ENCODE data around the gene HORMAD2. TPM values are rescaled to one million over a fixed set of nuclear protein-coding genes. Genes with fewer than 3 reads are reported as not detected.
"Not testable (repeated sequence)": the region's sequence is repeated elsewhere in the genome, so short reads cannot be mapped to it uniquely, and the experiment has no call there.

The HORMAD2 gene
- polyA plus RNA-seq, 4 donors = 0.10 TPM; not detected in 3

GRCh38 chr22:30054764-30055069 lies 25.5 kb upstream of the HORMAD2 start:
- DNase-seq (ENCODE audit: low read depth in 4 of 4, low spot score in 3 of 4) = no peak

- DNase-seq (ENCODE audit: low read depth in 4 of 4, low spot score in 3 of 4) = no peak
Observed at GRCh38 chr22:30056015-30056414, 24.2 kb upstream of the HORMAD2 start.

GRCh38 chr22:30057375-30057774 lies 22.9 kb upstream of the HORMAD2 start:
- DNase-seq (ENCODE audit: low read depth in 4 of 4, low spot score in 3 of 4) = no peak

- DNase-seq (ENCODE audit: low read depth in 4 of 4, low spot score in 3 of 4) = not testable (repeated sequence)
Observed at GRCh38 chr22:30059346-30060020, 20.8 kb upstream of the HORMAD2 start.

GRCh38 chr22:30061094-30061493 lies 19.2 kb upstream of the HORMAD2 start:
- not testable (repeated sequence) for DNase-seq (ENCODE audit: low read depth in 4 of 4, low spot score in 3 of 4)

- no peak for DNase-seq (ENCODE audit: low read depth in 4 of 4, low spot score in 3 of 4)
Observed at GRCh38 chr22:30062259-30062658, 18.0 kb upstream of the HORMAD2 start.

- DNase-seq (ENCODE audit: low read depth in 4 of 4, low spot score in 3 of 4) = no peak
Observed at GRCh38 chr22:30062950-30063349, 17.3 kb upstream of the HORMAD2 start.

- DNase-seq (ENCODE audit: low read depth in 4 of 4, low spot score in 3 of 4) = no peak
Observed at GRCh38 chr22:30064172-30064571, 16.1 kb upstream of the HORMAD2 start.

- DNase-seq (ENCODE audit: low read depth in 4 of 4, low spot score in 3 of 4) = no peak
Observed at GRCh38 chr22:30073743-30074142, 6.5 kb upstream of the HORMAD2 start.

- DNase-seq (ENCODE audit: low read depth in 4 of 4, low spot score in 3 of 4) = no peak
Observed at GRCh38 chr22:30074147-30074546, 6.1 kb upstream of the HORMAD2 start.

GRCh38 chr22:30074994-30075393 lies 5.3 kb upstream of the HORMAD2 start:
- DNase-seq (ENCODE audit: low read depth in 4 of 4, low spot score in 3 of 4) = no peak

GRCh38 chr22:30077279-30077880 lies 2.9 kb upstream of the HORMAD2 start:
- no peak for DNase-seq (ENCODE audit: low read depth in 4 of 4, low spot score in 3 of 4)

- DNase-seq (ENCODE audit: low read depth in 4 of 4, low spot score in 3 of 4) = no peak
Observed at GRCh38 chr22:30078320-30079311, 1.6 kb upstream of the HORMAD2 start.

- no peak for DNase-seq (ENCODE audit: low read depth in 4 of 4, low spot score in 3 of 4)
Observed at GRCh38 chr22:30080805-30081204, 541 bp downstream of the HORMAD2 start.

GRCh38 chr22:30086496-30086895 lies 6.2 kb downstream of the HORMAD2 start:
- no peak for DNase-seq (ENCODE audit: low read depth in 4 of 4, low spot score in 3 of 4)

GRCh38 chr22:30087037-30087436 lies 6.8 kb downstream of the HORMAD2 start:
- not testable (repeated sequence) for DNase-seq (ENCODE audit: low read depth in 4 of 4, low spot score in 3 of 4)

- no peak for DNase-seq (ENCODE audit: low read depth in 4 of 4, low spot score in 3 of 4)
Observed at GRCh38 chr22:30087611-30088010, 7.3 kb downstream of the HORMAD2 start.

GRCh38 chr22:30088468-30088867 lies 8.2 kb downstream of the HORMAD2 start:
- DNase-seq (ENCODE audit: low read depth in 4 of 4, low spot score in 3 of 4) = no peak

- no peak for DNase-seq (ENCODE audit: low read depth in 4 of 4, low spot score in 3 of 4)
Observed at GRCh38 chr22:30089655-30089974, 9.4 kb downstream of the HORMAD2 start.

- DNase-seq (ENCODE audit: low read depth in 4 of 4, low spot score in 3 of 4) = no peak
Observed at GRCh38 chr22:30092686-30093085, 12.4 kb downstream of the HORMAD2 start.

GRCh38 chr22:30094804-30095203 lies 14.5 kb downstream of the HORMAD2 start:
- no peak for DNase-seq (ENCODE audit: low read depth in 4 of 4, low spot score in 3 of 4)

GRCh38 chr22:30097861-30098260 lies 17.6 kb downstream of the HORMAD2 start:
- no peak for DNase-seq (ENCODE audit: low read depth in 4 of 4, low spot score in 3 of 4)

Measured in right renal pelvis (tissue), 4 donors.